ENCODE results near the gene DENND6A. TPM values are rescaled to one million over a fixed set of nuclear protein-coding genes. Genes with fewer than 3 reads are reported as not detected.

Gene DENND6A
- 7.8 and 10.9 TPM in 2 replicates for total RNA-seq

DNA sequence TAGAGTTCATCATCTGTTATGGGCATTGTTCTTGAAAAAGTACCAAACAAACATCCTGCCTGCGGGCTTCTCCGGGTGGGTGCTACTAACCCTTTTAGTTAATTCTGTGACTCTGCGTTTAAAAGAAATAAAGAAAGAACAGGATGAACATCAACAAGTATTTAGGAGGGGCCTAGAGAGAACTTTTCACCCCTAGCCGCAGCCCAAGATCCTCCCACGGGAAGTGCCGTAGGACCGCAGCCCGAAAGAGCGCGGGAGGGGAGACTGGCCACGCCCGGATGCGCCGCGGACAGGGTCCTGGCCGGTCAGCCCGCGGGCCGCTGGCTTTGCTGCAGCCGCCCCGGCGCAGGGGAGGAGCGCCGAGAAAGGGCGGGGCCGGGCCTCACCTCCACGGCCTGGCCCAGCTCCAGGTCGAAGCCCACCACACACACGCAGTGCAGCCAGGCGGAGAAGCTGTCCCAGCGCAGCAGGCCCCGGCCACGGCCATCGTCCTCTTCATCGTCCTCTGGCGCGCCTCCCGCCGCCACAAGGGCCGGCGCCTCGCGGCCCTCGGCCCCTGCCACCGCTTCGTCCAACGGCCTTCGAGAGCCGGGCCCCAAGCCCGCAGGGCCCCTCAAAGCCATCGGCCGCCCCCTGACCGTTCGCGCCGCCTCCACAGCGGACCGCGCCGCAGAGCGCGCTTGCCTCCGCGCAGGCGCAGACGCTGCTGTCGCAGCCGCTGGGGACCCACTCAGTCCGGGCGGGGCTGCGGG, at the start of gene DENND6A:
DENND6A (minus strand) TSS at position 682 of the 752 bp plus-strand sequence; CDS start at position 623, 59 bp downstream.

DNA sequence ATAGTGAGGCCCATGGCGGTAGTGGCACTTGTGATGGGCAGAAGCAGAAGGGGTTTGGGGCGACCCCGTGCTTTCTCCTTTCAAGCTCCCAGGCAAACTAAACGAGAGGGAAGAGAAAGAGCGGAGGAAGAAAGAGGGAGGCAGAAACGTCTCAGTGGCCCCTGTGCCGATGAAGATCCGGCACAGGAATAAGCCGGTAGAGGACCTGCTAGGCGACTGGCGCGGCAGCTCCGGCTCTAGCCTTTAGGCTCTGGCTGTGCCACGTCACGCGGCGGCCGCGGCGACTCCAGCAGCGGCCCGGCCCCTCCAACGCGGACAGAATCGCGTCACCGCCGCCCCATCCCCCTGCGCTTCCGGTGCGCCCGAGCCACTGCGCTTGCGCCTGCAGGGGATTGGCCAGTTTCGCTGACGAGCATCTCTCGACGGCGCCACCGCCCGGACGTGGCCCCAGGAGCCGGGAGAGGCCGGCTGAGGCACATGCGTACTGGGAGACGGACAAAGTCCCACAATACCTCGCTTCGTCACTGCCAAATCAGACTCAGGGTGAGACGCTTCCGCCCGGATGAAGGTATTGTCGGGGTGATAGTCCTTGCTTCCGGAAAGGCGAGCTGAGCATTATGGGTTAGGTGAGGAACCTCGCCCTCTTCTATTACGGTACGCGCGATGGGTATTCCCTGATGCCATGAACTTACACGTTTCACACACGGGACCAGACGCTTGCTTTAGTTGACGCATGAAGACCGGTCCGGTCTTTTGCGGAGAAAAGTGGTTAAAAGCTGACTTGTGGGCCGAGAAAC, 95.6 kb downstream of the DENND6A start, which contains the start of gene ARF4:
ARF4 (minus strand) TSS at position 218 of the 797 bp plus-strand sequence; CDS start at position 14, 204 bp downstream.

Other genes starting within 250 kb of the DENND6A start
- gene DNAH12, start 148.7 kb downstream of the DENND6A start, total RNA-seq = 0.06 and 0.20 TPM in 2 replicates
- 11.2 and 12.0 TPM in 2 replicates for gene PDE12, start 136.8 kb downstream of the DENND6A start, total RNA-seq
- gene ARF4, start 95.7 kb downstream of the DENND6A start, total RNA-seq = 233 and 242 TPM in 2 replicates
- 19.3 and 21.5 TPM in 2 replicates for gene SLMAP, start 63.2 kb upstream of the DENND6A start, total RNA-seq